Vagina (tissue), 2 donors: ENCODE measurements around the gene CACNA1D. TPM values are rescaled to one million over a fixed set of nuclear protein-coding genes. Genes with fewer than 3 reads are reported as not detected.

Source experiments
- DNase-seq, 2 donors: peaks; one replicate each; pipeline ENCODE4 v3.0.0-alpha.2; 2017; ENCODE audit errors: extremely low spot score in 2 of 2
- H3K27ac ChIP-seq: fragments of 200-600 bp; sonication (generic); one replicate; pipeline ENCODE4 v1.5.1; 2019
- H3K27me3 ChIP-seq: fragments of 200-600 bp; sonication (generic); one replicate; pipeline ENCODE4 v1.5.1; 2019
- H3K36me3 ChIP-seq, 2 donors: fragments of 200-600 bp; sonication (generic); one replicate each; pipeline ENCODE4 v1.5.1; 2017 to 2019
- H3K4me1 ChIP-seq: fragments of 200-600 bp; sonication (generic); one replicate; pipeline ENCODE4 v1.5.1; 2019
- H3K4me3 ChIP-seq, 2 donors: fragments of 200-600 bp; sonication (generic); 1 replicate in 1 of 2; 2 replicates in 1 of 2; pipeline ENCODE4 v1.5.1; 2016 to 2019
- H3K9me3 ChIP-seq: fragments of 200-600 bp; sonication (generic); one replicate; pipeline ENCODE4 v1.5.1; 2019
- CTCF ChIP-seq, 3 experiments: fragments of 450-650 bp in 2 of 3; fragments of 200-600 bp in 1 of 3; sonication (generic) in 1 of 3; IDR thresholded peaks; one replicate each; pipeline ENCODE4 v1.5.1; 2017 to 2019; ENCODE audit warnings: antibody characterized with exemption in 3 of 3, mild to moderate bottlenecking in 2 of 3, moderate library complexity in 2 of 3
- POLR2A ChIP-seq, 2 donors: fragments of 450-650 bp; IDR thresholded peaks; one replicate each; pipeline ENCODE4 v1.6.1; 2017; ENCODE audit warnings: antibody characterized with exemption in 2 of 2, mild to moderate bottlenecking in 2 of 2, moderate library complexity in 2 of 2
- POLR2AphosphoS5 ChIP-seq, 2 donors: sonication (generic); formaldehyde crosslinking; IDR thresholded peaks; one replicate each; pipeline ENCODE4 v1.9.0; 2017; ENCODE audit warnings: antibody characterized with exemption in 2 of 2, mild to moderate bottlenecking in 2 of 2, low read depth in 1 of 2; ENCODE audit not compliant: insufficient read depth in 1 of 2
- intact Hi-C: fragments of 100-400 bp; cut with DNase I; formaldehyde crosslinking; loops from one replicate; pipeline ENCODE4 v1.15.1; 2023
- total RNA-seq: library from RNA; depleted of rRNA; stranded (reverse); fragments of >200 nt; gene quantifications from one replicate; pipeline ENCODE4 v1.2.3, GENCODE V29; 2016

Gene CACNA1D
- total RNA-seq, 1 donor from 2014 or later, result 0.74 TPM

GRCh38 chr3:53774414-53774813, 280.0 kb downstream of the CACNA1D start:
- no peak overlapping the region for H3K4me3 ChIP-seq
- DNase-seq, result no peak
- no peak for TF ChIP-seq POLR2AphosphoS5 (IDR thresholded peaks at IDR 0.05; ENCODE audit: insufficient read depth in 1 of 2, low read depth in 1 of 2)
- TF ChIP-seq POLR2A (IDR thresholded peaks at IDR 0.05), result no peak
- TF ChIP-seq CTCF (IDR thresholded peaks at IDR 0.05), result no peak
- no peaks in the 10 kb centered on the region for H3K27me3 ChIP-seq
- no peaks in the 10 kb centered on the region for H3K9me3 ChIP-seq
- peak overlapping the region; percentile 76 for H3K27ac ChIP-seq
- intact Hi-C loops, result no loop called here
- H3K4me1 ChIP-seq, result peaks cover 25% of the 10 kb centered on the region
- no peaks in the 10 kb centered on the region for H3K36me3 ChIP-seq

GRCh38 chr3:53775018-53775417, 280.6 kb downstream of the CACNA1D start:
- no peaks in the 10 kb centered on the region for H3K27me3 ChIP-seq
- no peak for DNase-seq
- intact Hi-C loops, result no loop called here
- H3K9me3 ChIP-seq, result no peaks in the 10 kb centered on the region
- H3K36me3 ChIP-seq, result no peaks in the 10 kb centered on the region
- no peak overlapping the region for H3K4me3 ChIP-seq
- TF ChIP-seq CTCF (IDR thresholded peaks at IDR 0.05), result no peak
- TF ChIP-seq POLR2A (IDR thresholded peaks at IDR 0.05), result no peak
- TF ChIP-seq POLR2AphosphoS5 (IDR thresholded peaks at IDR 0.05; ENCODE audit: insufficient read depth in 1 of 2, low read depth in 1 of 2), result no peak
- H3K27ac ChIP-seq, result peak overlapping the region; percentile 4
- H3K4me1 ChIP-seq, result peaks cover 25% of the 10 kb centered on the region

- TF ChIP-seq POLR2A (IDR thresholded peaks at IDR 0.05) (no peak), POLR2AphosphoS5 (IDR thresholded peaks at IDR 0.05; ENCODE audit: insufficient read depth in 1 of 2, low read depth in 1 of 2) (no peak), CTCF (IDR thresholded peaks at IDR 0.05) (no peak)
- Histone ChIP-seq H3K27me3 (no peaks in the 10 kb centered on the region), H3K4me1 (peaks cover 25% of the 10 kb centered on the region), H3K9me3 (no peaks in the 10 kb centered on the region), H3K27ac (peak overlapping the region; percentile 4), H3K4me3 (no peak overlapping the region), H3K36me3 (no peaks in the 10 kb centered on the region)
- DNase-seq, result no peak
- intact Hi-C loops, result no loop called here
Observed at GRCh38 chr3:53775834-53776251, 281.4 kb downstream of the CACNA1D start.

GRCh38 chr3:53776494-53777101, 282.2 kb downstream of the CACNA1D start:
- peak overlapping the region; percentile 4 for H3K27ac ChIP-seq
- no peaks in the 10 kb centered on the region for H3K27me3 ChIP-seq
- intact Hi-C loops, result no loop called here
- TF ChIP-seq CTCF (IDR thresholded peaks at IDR 0.05) (no peak), POLR2AphosphoS5 (IDR thresholded peaks at IDR 0.05; ENCODE audit: insufficient read depth in 1 of 2, low read depth in 1 of 2) (no peak), POLR2A (IDR thresholded peaks at IDR 0.05) (no peak)
- no peaks in the 10 kb centered on the region for H3K9me3 ChIP-seq
- DNase-seq, result no peak
- H3K4me1 ChIP-seq, result peaks cover 25% of the 10 kb centered on the region
- H3K4me3 ChIP-seq, result no peak overlapping the region
- H3K36me3 ChIP-seq, result no peaks in the 10 kb centered on the region

GRCh38 chr3:53777468-53777867, 283.1 kb downstream of the CACNA1D start:
- Histone ChIP-seq H3K9me3 (no peaks in the 10 kb centered on the region), H3K27ac (no peak overlapping the region), H3K36me3 (no peaks in the 10 kb centered on the region), H3K27me3 (no peaks in the 10 kb centered on the region), H3K4me3 (no peak overlapping the region), H3K4me1 (peaks cover 25% of the 10 kb centered on the region)
- intact Hi-C loops, result no loop called here
- TF ChIP-seq POLR2A (IDR thresholded peaks at IDR 0.05), result no peak
- TF ChIP-seq CTCF (IDR thresholded peaks at IDR 0.05), result no peak
- TF ChIP-seq POLR2AphosphoS5 (IDR thresholded peaks at IDR 0.05; ENCODE audit: insufficient read depth in 1 of 2, low read depth in 1 of 2), result no peak
- DNase-seq, result no peak
